Epithelial cell of esophagus (primary cell): ENCODE data around the gene NKAIN4.

Experiments used
- DNase-seq: peaks from one replicate; pipeline ENCODE4 v3.0.0; 2010; ENCODE audit warnings: low read depth
- H3K4me3 ChIP-seq: 2 replicates; pipeline ENCODE4 v1.5.1; 2011; ENCODE audit warnings: mild to moderate bottlenecking, low read length, control low read depth
- CTCF ChIP-seq: IDR thresholded peaks from 2 replicates; pipeline ENCODE4 v1.5.1; 2011; ENCODE audit warnings: low read depth, mild to moderate bottlenecking, low read length, control low read depth, inconsistent platforms; ENCODE audit not compliant: insufficient read depth; ENCODE audit errors: missing control alignments

NKAIN4 gene

GRCh38 chr20:63210011-63210605 lies 44.2 kb downstream of the NKAIN4 start:
- no peak overlapping the region for H3K4me3 ChIP-seq
- DNase-seq = peak; percentile 66
- TF ChIP-seq CTCF = no peak

- no peak for TF ChIP-seq CTCF
- no peak for DNase-seq
- no peak overlapping the region for H3K4me3 ChIP-seq
These were observed 45.8 kb downstream of the NKAIN4 start for GRCh38 chr20:63208346-63208909.

GRCh38 chr20:63206878-63207277 lies 47.4 kb downstream of the NKAIN4 start:
- no peak for TF ChIP-seq CTCF
- DNase-seq = peak; percentile 60
- no peak overlapping the region for H3K4me3 ChIP-seq

GRCh38 chr20:63205896-63206295 lies 48.4 kb downstream of the NKAIN4 start:
- H3K4me3 ChIP-seq = no peak overlapping the region
- TF ChIP-seq CTCF = no peak
- DNase-seq = no peak

GRCh38 chr20:63204362-63204761 lies 49.9 kb downstream of the NKAIN4 start:
- DNase-seq = no peak
- no peak overlapping the region for H3K4me3 ChIP-seq
- no peak for TF ChIP-seq CTCF

GRCh38 chr20:63202811-63203526 lies 51.3 kb downstream of the NKAIN4 start:
- no peak for DNase-seq
- no peak overlapping the region for H3K4me3 ChIP-seq
- TF ChIP-seq CTCF = no peak

GRCh38 chr20:63202021-63202420 lies 52.2 kb downstream of the NKAIN4 start:
- TF ChIP-seq CTCF = no peak
- H3K4me3 ChIP-seq = no peak overlapping the region
- DNase-seq = no peak
